B cell (primary cell): Measurements from ENCODE around the gene TKT. TPM values are rescaled to one million over a fixed set of nuclear protein-coding genes. Genes with fewer than 3 reads are reported as not detected.

ENCODE experiments used
- ATAC-seq: fragments of 200-7000 bp; cut with Tn5 transposase; one replicate; pipeline ENCODE4 v1.10.0; 2021; ENCODE audit warnings: low read depth, mild to moderate bottlenecking, moderate number of reproducible peaks, moderate library complexity
- CTCF ChIA-PET: fragments of 350-600 bp; sonication (Branson Sonifier 250); formaldehyde crosslinking; loops from one replicate; lab custom pipeline; 2021; ENCODE audit warnings: antibody characterized with exemption, inconsistent platforms; lab: Charles Lee
- POLR2A ChIA-PET: fragments of 350-600 bp; sonication (Branson Sonifier 250); formaldehyde crosslinking; loops from one replicate; lab custom pipeline; 2021; ENCODE audit warnings: antibody characterized with exemption; lab: Charles Lee
- DNase-seq: peaks from one replicate; pipeline ENCODE4 v3.0.0; 2013
- H2AFZ ChIP-seq: 2 replicates; pipeline ENCODE4 v1.6.1; 2012; ENCODE audit warnings: mild to moderate bottlenecking, low read depth, low read length; ENCODE audit not compliant: insufficient read depth, poor library complexity, severe bottlenecking
- H3K27ac ChIP-seq, 2 donors: 1 replicate in 1 of 2; 2 replicates in 1 of 2; pipeline ENCODE4 v1.5.1; 2012 to 2013; ENCODE audit warnings: low read length in 2 of 2, mild to moderate bottlenecking in 2 of 2, moderate library complexity in 1 of 2
- H3K27me3 ChIP-seq, 4 experiments: fragments of 200-600 bp in 1 of 4; sonication (generic) in 1 of 4; replicated peaks in 1 of 4; 1 replicate in 2 of 4; 2 replicates in 2 of 4; pipeline versions ENCODE4 v1.6.1 to v1.7.0; 2013 to 2016; ENCODE audit warnings: low read length in 3 of 4, mild to moderate bottlenecking in 2 of 4, mixed read lengths in 1 of 4, moderate library complexity in 1 of 4; ENCODE audit not compliant: insufficient read depth in 4 of 4, control insufficient read depth in 3 of 4; ENCODE audit errors: control extremely low read depth in 1 of 4
- H3K36me3 ChIP-seq, 2 experiments: replicated peaks in 1 of 2; 1 replicate in 1 of 2; 2 replicates in 1 of 2; pipeline versions ENCODE4 v1.6.1 to v1.7.1; 2013; ENCODE audit warnings: low read length in 1 of 2; ENCODE audit not compliant: insufficient read depth in 2 of 2, control insufficient read depth in 1 of 2; ENCODE audit errors: control extremely low read depth in 1 of 2, extremely low read depth in 1 of 2
- H3K4me1 ChIP-seq, 2 donors: fragments of 200-600 bp in 1 of 2; sonication (generic) in 1 of 2; 1 replicate in 1 of 2; 2 replicates in 1 of 2; pipeline versions ENCODE4 v1.5.1 to v1.6.1; 2013 to 2017; ENCODE audit warnings: low read length in 2 of 2; ENCODE audit not compliant: control insufficient read depth in 2 of 2, insufficient read depth in 2 of 2
- H3K4me2 ChIP-seq: replicated peaks from 2 replicates; pipeline ENCODE3; 2012; ENCODE audit warnings: mild to moderate bottlenecking, low read depth, low read length; ENCODE audit not compliant: poor library complexity, severe bottlenecking
- H3K4me3 ChIP-seq, 5 experiments: fragments of 200-600 bp in 1 of 5; sonication (generic) in 1 of 5; 1 replicate in 3 of 5; 2 replicates in 2 of 5; pipeline versions ENCODE4 v1.5.1 to v1.7.0; 2011 to 2016; ENCODE audit warnings: low read length in 4 of 5, mild to moderate bottlenecking in 4 of 5, low read depth in 2 of 5, control low read depth in 1 of 5, moderate library complexity in 1 of 5; ENCODE audit not compliant: insufficient read depth in 1 of 5; ENCODE audit errors: control extremely low read depth in 1 of 5, extremely low read depth in 1 of 5
- H3K79me2 ChIP-seq: fragments of 200-600 bp; sonication (generic); one replicate; pipeline ENCODE4 v1.6.0; 2016; ENCODE audit warnings: low read length; ENCODE audit not compliant: control insufficient read depth, insufficient read depth
- H3K9ac ChIP-seq: fragments of 200-600 bp; sonication (generic); 2 replicates; pipeline ENCODE4 v1.6.1; 2017; ENCODE audit warnings: mild to moderate bottlenecking, low read length, moderate library complexity
- H3K9me3 ChIP-seq, 3 donors: one replicate each; pipeline versions ENCODE4 v1.6.1 to v1.7.1; 2013; ENCODE audit warnings: low read length in 2 of 3; ENCODE audit not compliant: control insufficient read depth in 2 of 3, insufficient read depth in 1 of 3; ENCODE audit errors: control extremely low read depth in 1 of 3
- H4K20me1 ChIP-seq: 2 replicates; pipeline ENCODE4 v1.6.0; 2012; ENCODE audit warnings: mild to moderate bottlenecking, low read length; ENCODE audit not compliant: insufficient read depth, control insufficient read depth, poor library complexity, severe bottlenecking
- H3K27ac Mint-ChIP-seq: one replicate; pipeline ENCODE4 v1.8.0; 2021; ENCODE audit warnings: mixed read lengths
- H3K27me3 Mint-ChIP-seq: one replicate; pipeline ENCODE4 v1.8.0; 2021; ENCODE audit warnings: mixed read lengths
- H3K4me1 Mint-ChIP-seq: one replicate; pipeline ENCODE4 v1.8.0; 2021; ENCODE audit warnings: mixed read lengths
- H3K4me3 Mint-ChIP-seq: one replicate; pipeline ENCODE4 v1.8.0; 2021; ENCODE audit warnings: mixed read lengths
- H3K9me3 Mint-ChIP-seq: one replicate; pipeline ENCODE4 v1.8.0; 2022; ENCODE audit warnings: mixed read lengths; ENCODE audit not compliant: insufficient read depth
- CTCF ChIP-seq: fragments of 200-600 bp; IDR thresholded peaks from one replicate; pipeline ENCODE4 v1.8.0; 2022; ENCODE audit warnings: antibody characterized with exemption, mild to moderate bottlenecking
- EZH2 ChIP-seq: IDR thresholded peaks from 2 replicates; pipeline ENCODE4 v1.6.1; 2012; ENCODE audit warnings: borderline replicate concordance, low read depth, mild to moderate bottlenecking, moderate library complexity, low read length; ENCODE audit not compliant: insufficient read depth, poor library complexity, severe bottlenecking
- WGBS: methylation state at CpG from one replicate; pipeline ENCODE4 v1.1.5; 2013; ENCODE audit warnings: missing lambda C conversion rate; ENCODE audit not compliant: insufficient coverage; 5-methylcytosine and 5-hydroxymethylcytosine counted together
- intact Hi-C: fragments of 100-400 bp; cut with micrococcal nuclease; formaldehyde crosslinking; loops from one replicate; pipeline ENCODE4 v1.10.0; 2022
- polyA plus RNA-seq: library from polyadenylated mRNA; depleted of rRNA; stranded (reverse); fragments of >200 nt; gene quantifications from 2 replicates; pipeline ENCODE4 v1.2.3, GENCODE V29; 2012
- total RNA-seq, 2 donors: library from RNA; stranded (reverse); fragments of 120-200 nt in 1 of 2; gene quantifications; 1 replicate in 1 of 2; 2 replicates in 1 of 2; pipeline versions ENCODE4 v1.2.3 to v1.2.4, GENCODE V29; 2013 to 2022

TKT gene
- total and polyA plus RNA-seq, 2 donors (not counting 1 experiment from before 2014, with no cell fraction given), result 69.5 to 81.0 TPM

- Histone ChIP-seq H3K9ac (no peak overlapping the region), H3K79me2 (no peaks in the 10 kb centered on the region), H3K4me1 (peaks cover 14 to 33% of the 10 kb centered on the region in 2 donors), H3K36me3 (peaks cover 10 to 79% of the 10 kb centered on the region in 2 experiments), H3K27me3 (no peaks in the 10 kb centered on the region), H4K20me1 (peaks cover 8% of the 10 kb centered on the region), H3K4me3 (no peak overlapping the region), H2AFZ (no peak overlapping the region), H3K9me3 (no peaks in the 10 kb centered on the region), H3K4me2 (no peak overlapping the region), H3K27ac (no peak overlapping the region)
- Mint-ChIP-seq H3K9me3 (no peaks in the 10 kb centered on the region), H3K4me3 (no peak overlapping the region), H3K27ac (peak overlapping the region; percentile 53), H3K27me3 (no peaks in the 10 kb centered on the region), H3K4me1 (peaks cover 26% of the 10 kb centered on the region)
- no peak for ATAC-seq
- WGBS, result 71% methylated on average over 1 of the region's 5 CpGs
- no peak for DNase-seq
- CTCF ChIA-PET, result interaction anchor here (0.6 to 1.5 kb wide), 5 partner anchors 12 to 226 kb away, joined by 3 read pairs; partner anchors contain the start of gene PRKCD
- intact Hi-C loops, result no loop called here
- TF ChIP-seq CTCF (no peak), EZH2 (no peak)
- POLR2A ChIA-PET, result no interaction called here
Observed at GRCh38 chr3:53188136-53188685, 67.6 kb downstream of the TKT start.

GRCh38 chr3:53187430-53187829, 68.4 kb downstream of the TKT start:
- Histone ChIP-seq H3K4me1 (peaks cover 8 to 25% of the 10 kb centered on the region in 2 donors), H3K27ac (no peak overlapping the region), H3K4me3 (no peak overlapping the region), H3K4me2 (no peak overlapping the region), H3K79me2 (peaks cover 5% of the 10 kb centered on the region), H4K20me1 (peaks cover 15% of the 10 kb centered on the region), H2AFZ (no peak overlapping the region), H3K27me3 (no peaks in the 10 kb centered on the region), H3K9ac (no peak overlapping the region), H3K9me3 (no peaks in the 10 kb centered on the region), H3K36me3 (peaks cover 8 to 84% of the 10 kb centered on the region in 2 experiments)
- H3K27me3 Mint-ChIP-seq, result no peaks in the 10 kb centered on the region
- H3K27ac Mint-ChIP-seq, result peak overlapping the region; percentile 26
- H3K4me1 Mint-ChIP-seq, result peaks cover 21% of the 10 kb centered on the region
- intact Hi-C loops, result no loop called here
- no peak for ATAC-seq
- CTCF ChIA-PET, result interaction anchor here (1.1 to 1.5 kb wide), 4 partner anchors 11 to 53 kb away, joined by 3 read pairs; partner anchors contain the start of gene PRKCD
- no peak overlapping the region for H3K4me3 Mint-ChIP-seq
- no peak for DNase-seq
- no peak for TF ChIP-seq CTCF
- TF ChIP-seq EZH2, result no peak
- POLR2A ChIA-PET, result no interaction called here
- no CpG with 5 or more reads among the region's 4 CpGs for WGBS
- H3K9me3 Mint-ChIP-seq, result no peaks in the 10 kb centered on the region
